GM20431 (cell line): ENCODE measurements around the gene CORO7.

Experiments used
- in situ Hi-C: fragments of 300-500 bp; cut with MseI, MboI; formaldehyde crosslinking; loops from one replicate; pipeline ENCODE4 v1.15.0; 2020; ENCODE audit warnings: low sequenced_read_pairs; ENCODE audit not compliant: unreplicated experiment

CORO7 gene

GRCh38 chr16:4416200-4417032 is at the start of gene CORO7:
Gene CORO7 (minus strand): TSS chr16:4416596. CDS start chr16:4416518, 78 bp downstream.
- in situ Hi-C loops: no loop called here

- in situ Hi-C loops: no loop called here
Observed at GRCh38 chr16:4463522-4464163, 47.2 kb upstream of the CORO7 start.

GRCh38 chr16:4461250-4462085 is 45.1 kb upstream of the CORO7 start:
- in situ Hi-C loops: no loop called here

GRCh38 chr16:4460936-4461249 is 44.5 kb upstream of the CORO7 start:
- in situ Hi-C loops: no loop called here

- in situ Hi-C loops: no loop called here
Observed at GRCh38 chr16:4455951-4456350, 39.6 kb upstream of the CORO7 start.

- in situ Hi-C loops: no loop called here
Observed at GRCh38 chr16:4455081-4455480, 38.7 kb upstream of the CORO7 start.

- in situ Hi-C loops: no loop called here
Observed at GRCh38 chr16:4454623-4455022, 38.2 kb upstream of the CORO7 start.

GRCh38 chr16:4452674-4453073 is 36.3 kb upstream of the CORO7 start:
- in situ Hi-C loops: no loop called here

GRCh38 chr16:4450931-4451519 is 34.6 kb upstream of the CORO7 start:
- in situ Hi-C loops: no loop called here

GRCh38 chr16:4450430-4450829 is 34.0 kb upstream of the CORO7 start:
- in situ Hi-C loops: no loop called here

GRCh38 chr16:4443986-4444385 is 27.6 kb upstream of the CORO7 start:
- in situ Hi-C loops: no loop called here

- in situ Hi-C loops: no loop called here
Observed at GRCh38 chr16:4443271-4443670, 26.9 kb upstream of the CORO7 start.

- in situ Hi-C loops: no loop called here
Observed at GRCh38 chr16:4442371-4442770, 26.0 kb upstream of the CORO7 start.

- in situ Hi-C loops: no loop called here
Observed at GRCh38 chr16:4437366-4437765, 21.0 kb upstream of the CORO7 start.

GRCh38 chr16:4435337-4436067 is 19.1 kb upstream of the CORO7 start:
- in situ Hi-C loops: no loop called here

- in situ Hi-C loops: no loop called here
Observed at GRCh38 chr16:4433914-4434787, 17.8 kb upstream of the CORO7 start.

- in situ Hi-C loops: no loop called here
Observed at GRCh38 chr16:4433228-4433627, 16.8 kb upstream of the CORO7 start.

GRCh38 chr16:4431023-4431422 is 14.6 kb upstream of the CORO7 start:
- in situ Hi-C loops: no loop called here

GRCh38 chr16:4428500-4428899 is 12.1 kb upstream of the CORO7 start:
- in situ Hi-C loops: no loop called here
